ENCODE results near the gene CTSZ. TPM values are rescaled to one million over a fixed set of nuclear protein-coding genes. Genes with fewer than 3 reads are reported as not detected.

CTSZ gene
- total and polyA plus RNA-seq, 2 experiments from 2014 or later: 0.58 to 41.4 TPM

- Histone ChIP-seq H2AFZ (no peak overlapping the region), H3K4me2 (no peak overlapping the region), H3F3A (replicated peaks; ENCODE audit: low read depth) (no peaks in the 10 kb centered on the region), H3K27me3 (ENCODE audit: insufficient read depth) (no peaks in the 10 kb centered on the region), H3K36me3 (ENCODE audit: insufficient read depth) (no peaks in the 10 kb centered on the region), H3K4me1 (ENCODE audit: insufficient read depth) (no peaks in the 10 kb centered on the region), H3K79me2 (replicated peaks; ENCODE audit: insufficient read depth) (no peaks in the 10 kb centered on the region), H3K4me3 (no peak overlapping the region), H3K9me2 (ENCODE audit: insufficient read depth) (no peaks in the 10 kb centered on the region), H3K27ac (ENCODE audit: low read depth) (no peak overlapping the region), H4K20me1 (replicated peaks; ENCODE audit: insufficient read depth) (no peaks in the 10 kb centered on the region)
- no peak overlapping the region for H3K27ac Mint-ChIP-seq
- DNase-seq (ENCODE audit: low spot score): no peak
- H3K27me3 Mint-ChIP-seq (ENCODE audit: insufficient read depth, low read depth, poor library complexity): peaks cover 2% of the 10 kb centered on the region
- H3K4me3 Mint-ChIP-seq: no peak overlapping the region
- no peaks in the 10 kb centered on the region; the same call in 2 of the 3 replicates for H3K9me3 Mint-ChIP-seq
- H3K36me3 Mint-ChIP-seq (ENCODE audit: low read depth): no peaks in the 10 kb centered on the region
- no peaks in the 10 kb centered on the region for H3K4me1 Mint-ChIP-seq
- TF ChIP-seq REST (IDR thresholded peaks at IDR 0.05; ENCODE audit: unreplicated experiment) (no peak), POLR2AphosphoS5 (IDR thresholded peaks at IDR 0.05; ENCODE audit: low read depth) (no peak), ETS1 (IDR thresholded peaks at IDR 0.05) (no peak), ZNF114 (CRISPR knock-in tag; IDR thresholded peaks at IDR 0.05) (no peak), ZNF462 (CRISPR knock-in tag; IDR thresholded peaks at IDR 0.05) (no peak), EZH2 (IDR thresholded peaks at IDR 0.05; ENCODE audit: low read depth, unreplicated experiment) (no peak), EZH2phosphoT487 (IDR thresholded peaks at IDR 0.05; ENCODE audit: unreplicated experiment) (no peak), ZNF331 (CRISPR knock-in tag; IDR thresholded peaks at IDR 0.05; ENCODE audit: low read depth) (no peak), STAT1 (IDR thresholded peaks at IDR 0.05; ENCODE audit: unreplicated experiment) (no peak), CTCF (conservative IDR thresholded peaks at IDR 0.05; ENCODE audit: low read depth in 2 of 2) (no peak), NANOG (IDR thresholded peaks at IDR 0.05; ENCODE audit: borderline replicate concordance) (no peak), CREB1 (CRISPR knock-in tag; IDR thresholded peaks at IDR 0.05; ENCODE audit: low read depth) (no peak), JUNB (IDR thresholded peaks at IDR 0.05; ENCODE audit: unreplicated experiment) (no peak)
- ATAC-seq: no peak
Observed at GRCh38 chr20:58945965-58946631, 61.0 kb downstream of the CTSZ start.
